ENCODE data around the gene ECI2.

The ECI2 gene

GRCh38 chr6:4128072-4128471 lies 7.3 kb downstream of the ECI2 start:
- in situ Hi-C loops (cut with HindIII; ENCODE audit: low pct_ligation_motif_present, low sequenced_read_pairs): no loop called here
- H3K27ac ChIP-seq: peak overlapping the region; percentile 80
- TF ChIP-seq CTCF (IDR thresholded peaks at IDR 0.05; ENCODE audit: low read depth, low read length, missing control alignments): no peak
- H3K4me3 ChIP-seq (ENCODE audit: low read depth, low read length): no peak overlapping the region
- DNase-seq: no peak
- H3K36me3 ChIP-seq (replicated peaks): peaks cover 41% of the 10 kb centered on the region
- H3K27me3 ChIP-seq (replicated peaks): no peaks in the 10 kb centered on the region

DNA sequence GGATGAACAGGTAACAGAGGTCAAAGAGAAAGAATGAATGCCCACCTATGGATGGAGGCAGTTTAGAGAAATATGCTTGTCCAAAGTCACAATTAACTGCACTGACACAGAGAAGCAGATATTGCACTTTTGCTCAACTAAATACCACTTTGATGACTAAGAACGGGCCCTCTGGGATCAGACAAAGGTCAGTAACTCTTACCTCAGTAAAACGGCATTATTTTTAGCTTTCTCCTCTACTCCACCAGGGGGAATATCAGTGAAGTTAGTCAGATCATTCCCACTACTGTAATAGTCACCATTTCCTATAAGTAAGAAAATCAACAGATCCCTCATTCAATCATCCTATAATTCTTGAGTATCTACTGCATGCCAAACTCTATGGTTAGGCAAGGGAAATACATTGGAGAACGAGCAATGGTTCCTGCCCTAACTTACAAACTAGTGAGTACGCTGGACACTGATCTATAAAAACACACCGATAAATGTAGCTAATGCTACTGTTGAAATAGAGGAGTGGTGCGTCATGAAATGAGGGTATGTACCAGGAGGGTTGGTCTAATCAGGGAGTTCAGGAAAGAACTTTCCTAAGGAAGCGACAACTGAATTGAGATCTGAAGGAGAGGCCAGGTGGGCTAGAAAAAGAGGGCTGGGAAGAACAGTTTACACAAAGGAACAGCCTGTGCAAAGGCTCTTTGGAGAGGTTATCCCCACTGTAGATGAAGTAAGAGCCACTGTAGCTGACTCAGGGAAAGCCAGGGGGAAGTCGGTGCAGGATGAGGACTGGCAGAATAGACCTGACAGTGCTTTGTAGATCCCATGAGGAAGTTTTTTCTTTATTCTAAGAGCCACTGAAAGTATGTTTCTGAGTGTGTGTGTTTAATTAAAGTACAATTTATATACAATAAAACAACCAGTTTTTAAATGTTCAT lies 9.2 kb downstream of the ECI2 start:
- DNase-seq: peak; percentile 89
- in situ Hi-C loops (cut with HindIII; ENCODE audit: low pct_ligation_motif_present, low sequenced_read_pairs): no loop called here
- H3K27me3 ChIP-seq (replicated peaks): no peaks in the 10 kb centered on the region
- H3K36me3 ChIP-seq (replicated peaks): peaks cover 48% of the 10 kb centered on the region
- peak; percentile 45 for TF ChIP-seq CTCF (IDR thresholded peaks at IDR 0.05; ENCODE audit: low read depth, low read length, missing control alignments)
- no peak overlapping the region for H3K4me3 ChIP-seq (ENCODE audit: low read depth, low read length)
- peak overlapping the region; percentile 84 for H3K27ac ChIP-seq

- TF ChIP-seq CTCF (IDR thresholded peaks at IDR 0.05; ENCODE audit: low read depth, low read length, missing control alignments): no peak
- Histone ChIP-seq H3K27ac (peak overlapping the region; percentile 84), H3K36me3 (replicated peaks) (peaks cover 53% of the 10 kb centered on the region), H3K27me3 (replicated peaks) (no peaks in the 10 kb centered on the region), H3K4me3 (ENCODE audit: low read depth, low read length) (no peak overlapping the region)
- peak; percentile 34 for DNase-seq
- in situ Hi-C loops (cut with HindIII; ENCODE audit: low pct_ligation_motif_present, low sequenced_read_pairs): no loop called here
Observed at GRCh38 chr6:4125500-4125899, 9.9 kb downstream of the ECI2 start.

DNA sequence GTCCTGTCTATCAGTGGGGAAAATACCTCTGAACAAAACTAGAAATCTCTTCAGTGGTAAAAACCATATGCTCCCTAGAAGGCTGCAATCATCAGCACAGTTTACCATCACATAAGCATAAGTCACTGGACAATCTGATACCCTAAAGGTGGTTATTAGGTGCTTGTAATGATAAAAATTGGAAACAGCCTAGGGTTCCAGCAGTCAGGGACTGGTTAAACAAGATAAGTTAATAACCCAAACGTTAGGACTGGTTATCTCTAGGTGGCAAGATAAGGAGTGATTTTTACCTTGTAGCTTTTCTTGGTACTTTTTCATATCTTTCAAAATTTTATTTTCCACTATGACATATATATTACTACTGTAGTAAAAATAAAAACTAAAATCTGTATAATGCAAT lies 11.0 kb downstream of the ECI2 start:
- Histone ChIP-seq H3K4me3 (ENCODE audit: low read depth, low read length) (no peak overlapping the region), H3K27ac (no peak overlapping the region), H3K36me3 (replicated peaks) (peaks cover 53% of the 10 kb centered on the region), H3K27me3 (replicated peaks) (no peaks in the 10 kb centered on the region)
- TF ChIP-seq CTCF (IDR thresholded peaks at IDR 0.05; ENCODE audit: low read depth, low read length, missing control alignments): no peak
- in situ Hi-C loops (cut with HindIII; ENCODE audit: low pct_ligation_motif_present, low sequenced_read_pairs): no loop called here
- DNase-seq: no peak

DNA sequence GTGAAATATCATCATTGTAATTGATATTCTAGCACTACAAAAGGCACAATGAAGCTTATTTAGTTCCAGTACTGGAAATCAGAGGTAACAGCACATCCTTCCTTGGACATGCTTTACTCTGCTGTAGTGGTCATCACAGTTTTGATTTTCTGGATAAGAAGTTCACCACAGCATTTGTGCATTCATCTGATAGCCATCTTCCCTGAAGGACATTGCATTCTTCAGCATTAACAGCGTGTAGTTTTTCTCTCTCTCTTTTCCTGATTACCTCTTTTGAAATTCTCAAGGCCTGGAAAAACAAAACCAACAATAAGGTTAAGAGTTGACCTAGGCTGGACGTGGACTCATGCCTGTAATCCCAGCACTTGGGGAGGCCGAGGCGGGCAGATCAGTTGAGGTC lies 19.6 kb downstream of the ECI2 start:
- no peak for DNase-seq
- in situ Hi-C loops (cut with HindIII; ENCODE audit: low pct_ligation_motif_present, low sequenced_read_pairs): no loop called here
- Histone ChIP-seq H3K27me3 (replicated peaks) (no peaks in the 10 kb centered on the region), H3K27ac (no peak overlapping the region), H3K36me3 (replicated peaks) (peaks cover 61% of the 10 kb centered on the region), H3K4me3 (ENCODE audit: low read depth, low read length) (no peak overlapping the region)
- TF ChIP-seq CTCF (IDR thresholded peaks at IDR 0.05; ENCODE audit: low read depth, low read length, missing control alignments): no peak

Measured in brain microvascular endothelial cell (primary cell).